ENCODE measurements around the gene TYR.
"Not testable (repeated sequence)": the region's sequence is repeated elsewhere in the genome, so short reads cannot be mapped to it uniquely, and the experiment has no call there.

TYR gene

DNA sequence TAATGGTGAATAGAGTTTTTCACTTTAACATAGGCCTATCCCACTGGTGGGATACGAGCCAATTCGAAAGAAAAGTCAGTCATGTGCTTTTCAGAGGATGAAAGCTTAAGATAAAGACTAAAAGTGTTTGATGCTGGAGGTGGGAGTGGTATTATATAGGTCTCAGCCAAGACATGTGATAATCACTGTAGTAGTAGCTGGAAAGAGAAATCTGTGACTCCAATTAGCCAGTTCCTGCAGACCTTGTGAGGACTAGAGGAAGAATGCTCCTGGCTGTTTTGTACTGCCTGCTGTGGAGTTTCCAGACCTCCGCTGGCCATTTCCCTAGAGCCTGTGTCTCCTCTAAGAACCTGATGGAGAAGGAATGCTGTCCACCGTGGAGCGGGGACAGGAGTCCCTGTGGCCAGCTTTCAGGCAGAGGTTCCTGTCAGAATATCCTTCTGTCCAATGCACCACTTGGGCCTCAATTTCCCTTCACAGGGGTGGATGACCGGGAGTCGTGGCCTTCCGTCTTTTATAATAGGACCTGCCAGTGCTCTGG, at the start of gene TYR:
TYR (plus strand) TSS at position 185 of the 541 bp plus-strand sequence; CDS start at position 264, 79 bp downstream.
- no peak for DNase-seq

DNA sequence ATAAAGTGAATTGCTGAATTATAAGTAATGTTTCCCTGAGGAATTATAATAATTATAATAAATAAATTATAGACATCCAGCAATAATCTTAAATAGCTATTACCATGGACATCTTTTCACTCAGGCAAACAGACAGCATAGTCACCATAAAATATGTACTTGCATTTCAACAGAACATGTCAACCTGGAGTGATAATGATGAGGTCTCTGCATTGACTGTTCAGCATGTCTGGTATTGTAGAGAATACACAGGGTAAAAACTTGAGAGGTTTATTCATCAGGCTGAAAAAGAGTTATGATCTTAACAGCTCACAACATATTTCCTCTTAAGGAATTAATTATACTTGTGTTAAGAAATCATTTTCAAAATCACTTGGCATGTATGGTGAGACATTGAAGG, 41.1 kb upstream of the TYR start:
- DNase-seq, result no peak

DNA sequence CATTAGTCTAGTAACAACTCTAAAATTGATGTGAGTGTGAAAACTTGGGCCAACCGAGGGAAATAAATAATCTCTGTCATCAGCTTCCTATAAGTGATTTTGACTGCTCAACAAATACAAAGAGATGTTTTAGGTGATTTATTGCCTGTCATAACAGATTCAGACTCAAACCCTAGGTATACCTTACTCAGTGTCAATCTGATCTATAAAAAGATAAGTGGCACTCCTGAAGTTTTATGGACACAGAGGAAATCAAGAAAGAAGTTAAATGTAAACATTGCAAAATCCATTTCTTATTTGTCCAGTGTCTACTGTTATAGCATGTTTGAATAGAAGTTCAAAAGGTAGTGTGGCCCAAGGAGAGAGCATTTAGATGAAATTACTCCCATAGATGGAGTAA, 30.4 kb upstream of the TYR start:
- DNase-seq, result no peak

DNA sequence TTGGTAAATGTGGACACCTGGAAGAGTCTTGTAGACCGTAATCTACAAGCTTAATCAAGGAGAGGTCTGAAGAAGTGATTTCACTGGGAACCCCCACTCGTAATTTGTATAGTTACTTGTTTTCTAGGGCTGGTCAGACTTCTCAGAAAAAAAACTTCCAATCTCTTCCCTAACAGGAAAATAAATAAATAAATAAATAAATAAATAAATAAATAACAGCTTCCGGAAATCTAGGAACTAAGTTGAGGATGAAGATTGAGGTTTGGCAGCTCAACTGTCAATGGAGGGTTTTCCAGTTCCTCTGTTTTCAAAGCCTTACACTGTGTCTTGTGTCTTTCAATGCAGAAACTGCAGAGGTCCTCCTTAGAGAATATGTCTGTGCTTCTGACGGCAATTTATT, 17.7 kb upstream of the TYR start:
- no peak for DNase-seq

DNA sequence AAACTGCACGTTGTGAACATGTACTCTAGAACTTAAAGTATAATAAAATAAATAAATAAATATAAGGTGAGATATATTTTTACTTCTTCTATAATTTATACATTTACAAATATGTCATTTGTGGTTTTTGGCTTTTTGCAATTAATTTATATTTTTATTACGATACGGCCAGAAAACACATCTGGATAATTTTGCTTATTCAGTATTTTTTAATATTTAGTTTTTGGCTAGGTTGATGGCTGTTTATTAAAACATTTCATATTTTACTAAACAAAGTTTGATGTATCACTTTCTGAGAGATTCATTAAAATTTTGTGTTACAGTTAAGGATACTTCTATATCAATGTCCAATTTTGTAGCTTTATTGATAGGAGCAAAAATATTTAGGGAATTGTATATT, 15.7 kb upstream of the TYR start:
- DNase-seq, result no peak

DNA sequence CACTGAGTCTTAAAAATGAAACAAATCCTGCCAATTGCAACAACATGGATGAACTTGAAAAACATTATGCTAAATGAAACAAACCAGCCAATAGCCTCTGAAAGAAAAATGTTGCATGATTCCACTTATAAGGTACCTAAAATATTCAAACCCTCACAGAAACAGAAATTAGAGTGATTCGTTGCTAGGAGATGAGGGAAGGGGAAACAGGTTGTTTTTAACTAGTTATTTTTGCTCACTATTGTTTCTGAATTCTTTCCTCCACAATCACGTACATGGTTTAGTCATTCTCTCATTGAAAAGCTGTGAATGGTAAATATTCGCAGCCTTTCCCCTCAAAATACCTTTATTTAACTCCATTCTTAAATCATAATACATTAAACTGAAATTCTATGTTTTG, 14.0 kb upstream of the TYR start:
- no peak for DNase-seq

DNA sequence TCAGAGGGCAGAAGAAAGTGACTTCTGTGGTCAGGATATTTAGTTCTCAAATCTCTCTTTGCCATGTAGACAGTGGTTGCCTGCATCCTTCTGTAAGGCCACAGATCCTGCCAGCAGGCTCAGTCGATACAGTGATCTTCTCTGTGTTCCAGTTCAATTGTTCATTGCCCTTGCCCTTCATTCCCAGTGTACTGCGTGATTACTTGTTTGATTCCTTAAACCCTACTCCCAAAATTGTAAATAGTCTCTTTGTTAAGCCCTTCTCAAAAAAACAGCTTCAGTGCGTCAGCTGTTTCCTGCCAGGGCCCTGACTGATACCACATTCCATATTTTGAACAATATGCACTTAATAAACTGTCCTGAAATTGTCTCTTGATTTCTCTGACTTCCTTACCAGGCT, 9.3 kb upstream of the TYR start:
- no peak for DNase-seq

DNA sequence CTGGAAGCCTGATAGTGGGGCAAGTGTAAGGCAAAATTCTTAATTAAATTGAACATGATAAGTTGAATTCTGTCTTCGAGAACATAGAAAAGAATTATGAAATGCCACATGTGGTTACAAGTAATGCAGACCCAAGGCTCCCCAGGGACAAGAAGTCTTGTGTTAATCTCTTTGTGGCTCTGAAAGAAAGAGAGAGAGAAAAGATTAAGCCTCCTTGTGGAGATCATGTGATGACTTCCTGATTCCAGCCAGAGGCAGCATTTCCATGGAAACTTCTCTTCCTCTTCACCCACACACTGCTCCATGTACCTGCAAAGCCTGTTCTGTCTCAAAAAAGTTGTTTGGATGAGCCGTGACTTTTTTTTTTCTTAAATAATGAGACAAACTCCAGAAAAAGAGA, 1.9 kb upstream of the TYR start:
- DNase-seq, result no peak

DNA sequence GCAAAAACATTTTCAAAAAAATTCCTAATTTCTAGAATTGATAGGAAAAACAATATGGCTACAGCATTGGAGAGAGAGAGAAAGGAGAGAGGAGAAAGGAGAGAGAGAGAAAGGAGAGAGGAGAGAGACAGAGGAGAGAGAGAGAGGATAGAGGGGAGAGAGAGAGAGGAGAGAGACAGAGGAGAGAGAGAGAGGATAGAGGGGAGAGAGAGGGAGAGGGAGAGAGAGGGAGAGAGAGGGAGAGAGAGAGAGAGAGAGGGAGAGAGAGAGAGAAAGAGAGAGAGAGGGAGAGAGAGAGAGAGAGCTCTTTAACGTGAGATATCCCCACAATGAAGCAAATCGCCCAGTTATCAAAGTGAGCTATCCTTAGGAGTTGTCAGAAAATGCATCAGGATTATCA, 737 bp upstream of the TYR start:
- no peak for DNase-seq

DNA sequence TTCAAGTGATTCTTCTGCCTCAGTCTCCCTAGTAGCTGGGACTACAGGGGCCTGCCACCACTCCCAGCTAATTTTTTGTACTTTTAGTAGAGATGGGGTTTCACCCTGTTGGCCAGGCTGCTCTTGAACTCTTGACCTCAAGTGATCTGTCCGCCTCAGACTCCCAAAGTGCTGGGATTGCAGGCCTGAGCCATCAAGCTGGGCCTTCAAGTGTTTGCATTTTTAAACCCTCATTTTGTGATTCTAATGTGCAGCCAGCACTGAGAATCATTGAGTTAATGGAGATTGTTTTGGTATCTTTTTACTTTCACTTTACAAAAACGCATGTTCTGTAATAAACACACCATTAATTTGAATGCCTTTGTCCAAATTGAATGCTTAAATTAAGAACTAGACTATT, 3.4 kb downstream of the TYR start:
- DNase-seq, result no peak

DNA sequence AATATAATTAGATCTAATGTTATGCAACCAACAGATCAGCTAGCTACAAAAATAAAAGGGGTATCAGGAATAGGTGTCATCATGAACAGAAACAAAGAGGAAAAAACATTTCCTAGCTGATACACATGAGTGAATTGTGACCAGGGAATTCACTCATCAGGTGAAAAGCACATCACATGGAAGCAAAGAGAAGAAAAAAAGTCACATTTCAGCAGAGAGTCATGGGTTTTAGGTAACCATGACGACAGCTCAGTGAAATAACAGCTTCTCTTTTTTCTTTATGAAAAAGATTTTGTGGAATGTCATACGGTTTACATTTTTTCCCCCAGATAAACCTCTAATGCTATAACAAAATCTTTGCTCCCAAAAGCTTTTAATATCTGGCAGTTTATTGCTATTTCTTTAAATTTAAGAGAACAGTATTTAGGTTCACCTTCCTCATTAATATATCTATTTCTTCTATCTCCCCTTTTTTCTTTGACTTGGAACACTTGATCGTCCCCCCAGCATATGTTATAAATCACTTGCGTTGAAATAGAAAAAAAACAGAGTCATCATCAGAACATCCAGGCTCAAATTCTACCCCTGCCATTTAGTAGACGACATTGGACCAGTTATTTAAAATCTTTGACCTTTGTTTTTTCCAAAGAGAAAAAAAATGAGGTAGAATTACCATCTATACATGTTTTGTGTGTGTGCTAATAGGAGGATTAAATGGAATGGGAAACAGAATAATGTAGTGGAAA, 5.3 kb downstream of the TYR start:
- no peak for DNase-seq

DNA sequence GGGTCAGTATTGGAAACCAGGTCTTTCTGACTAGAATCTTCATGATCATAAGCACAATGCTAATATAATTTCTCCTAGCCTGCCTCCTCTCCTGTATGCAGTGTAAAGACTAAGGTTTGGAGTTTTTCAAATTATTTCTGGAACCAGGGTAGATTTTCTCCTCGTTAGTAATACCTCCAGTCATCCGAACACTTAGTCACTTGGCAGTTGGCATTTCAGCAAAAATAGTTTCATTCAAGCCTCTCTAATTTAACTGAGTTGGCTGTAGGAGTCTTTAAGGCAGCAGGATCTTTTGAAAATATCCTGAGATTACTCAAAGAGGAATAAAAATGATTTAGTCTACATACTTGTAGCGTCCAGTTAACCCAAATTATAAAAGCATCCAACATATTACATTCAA, 6.3 kb downstream of the TYR start:
- DNase-seq, result no peak

DNA sequence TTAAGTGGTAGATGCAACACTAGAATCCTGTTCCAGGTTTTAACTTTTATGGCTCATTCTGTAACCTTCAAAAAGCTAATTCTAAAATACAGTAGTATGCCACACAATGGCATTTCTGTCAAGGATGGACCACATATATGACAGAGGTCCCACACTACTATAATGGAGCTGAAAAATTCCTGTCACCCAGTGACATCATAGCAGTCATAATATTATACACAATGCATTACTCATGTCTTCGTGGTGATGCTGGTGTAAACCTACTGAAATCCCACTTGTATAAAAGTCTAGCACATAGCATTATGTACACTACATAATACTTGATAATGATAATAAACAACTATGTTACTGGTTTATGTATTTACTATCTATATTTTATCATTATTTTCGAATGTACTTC, 12.1 kb downstream of the TYR start:
- no peak for DNase-seq

DNA sequence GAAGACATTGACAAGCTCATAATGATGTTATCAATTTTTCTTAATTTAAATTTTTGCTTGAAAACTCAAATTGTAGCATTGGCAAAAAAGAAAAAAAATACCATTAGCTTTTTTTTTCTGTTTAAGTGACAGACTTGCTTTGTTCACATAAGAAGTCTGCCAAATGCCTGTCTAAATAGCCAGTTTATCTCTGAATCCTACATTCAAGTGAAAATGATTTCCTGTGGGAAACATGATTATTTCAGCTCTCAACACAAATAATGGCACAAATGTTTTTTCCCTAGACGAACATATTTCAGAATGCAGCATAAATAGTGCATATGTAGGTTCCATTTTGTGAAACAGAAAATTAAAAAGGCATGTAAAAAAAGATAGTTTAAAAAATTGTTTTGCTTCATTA, 23.5 kb downstream of the TYR start:
- no peak for DNase-seq

DNA sequence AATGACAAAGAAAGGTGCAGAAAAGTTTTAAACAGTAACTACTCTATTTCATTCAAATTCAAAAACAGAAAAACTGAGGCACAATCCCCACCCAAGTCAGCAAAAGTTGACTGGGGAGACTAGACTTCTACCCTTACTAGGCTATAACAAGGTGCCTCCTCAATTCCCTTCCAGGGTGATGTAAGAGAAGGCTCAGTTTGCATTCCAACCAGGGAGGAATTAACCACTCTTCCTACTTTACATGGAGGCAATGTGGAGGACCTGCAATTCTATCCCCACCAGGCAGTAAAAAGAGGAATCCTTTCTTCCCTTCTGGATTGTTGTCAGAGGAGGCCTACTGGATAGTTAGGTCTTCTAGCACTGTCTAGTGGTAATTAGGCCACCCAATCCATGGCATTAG, 26.1 kb downstream of the TYR start:
- no peak for DNase-seq

DNA sequence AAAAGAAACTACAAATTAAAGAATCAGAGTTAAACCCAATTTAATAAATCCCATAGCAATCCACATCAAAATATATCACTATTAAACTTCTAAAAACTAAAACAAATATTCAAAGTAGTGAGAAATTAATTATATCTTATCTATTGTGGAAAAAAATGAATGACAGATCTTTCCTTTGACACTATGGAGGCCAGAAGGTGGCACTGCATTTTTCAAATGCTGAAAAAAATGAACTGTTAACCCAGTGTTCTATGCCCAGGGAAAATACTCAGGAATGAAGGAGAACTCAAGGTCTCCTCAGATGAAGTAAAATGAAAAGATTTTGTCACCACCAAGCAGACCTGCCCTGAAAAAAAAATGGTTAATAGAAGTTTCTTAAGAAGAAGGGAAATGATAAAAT, 27.7 kb downstream of the TYR start:
- DNase-seq, result no peak

DNA sequence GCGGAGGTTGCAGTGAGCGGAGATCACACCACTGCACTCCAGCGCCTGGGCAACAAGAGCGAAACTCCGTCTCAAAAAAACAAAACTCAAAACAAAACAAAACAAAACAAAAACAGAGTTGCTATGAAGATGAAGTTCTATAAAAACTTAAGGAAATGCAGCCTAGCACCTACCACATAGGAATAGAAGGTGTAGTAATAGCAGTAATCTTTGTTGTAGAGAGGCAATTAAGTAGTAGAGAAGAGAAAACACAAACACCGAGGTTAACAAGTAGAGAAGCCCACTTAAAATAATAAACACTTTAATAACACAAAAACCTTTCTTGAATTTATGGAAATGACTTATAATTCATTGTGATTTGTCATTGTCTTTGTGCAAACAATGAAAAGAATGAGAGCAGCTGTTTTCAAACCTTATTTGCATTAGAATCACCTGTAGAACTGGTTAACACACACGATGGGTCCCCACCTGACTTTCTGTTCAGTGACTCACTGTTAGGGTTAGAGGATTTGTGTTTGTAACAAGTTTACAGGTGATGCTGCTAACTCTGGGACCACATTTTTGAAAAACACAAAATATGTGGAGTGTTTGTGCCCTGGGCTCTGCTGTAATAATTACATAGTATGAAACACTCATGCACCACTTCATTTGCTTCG, 43.1 kb downstream of the TYR start:
- no peak for DNase-seq

DNA sequence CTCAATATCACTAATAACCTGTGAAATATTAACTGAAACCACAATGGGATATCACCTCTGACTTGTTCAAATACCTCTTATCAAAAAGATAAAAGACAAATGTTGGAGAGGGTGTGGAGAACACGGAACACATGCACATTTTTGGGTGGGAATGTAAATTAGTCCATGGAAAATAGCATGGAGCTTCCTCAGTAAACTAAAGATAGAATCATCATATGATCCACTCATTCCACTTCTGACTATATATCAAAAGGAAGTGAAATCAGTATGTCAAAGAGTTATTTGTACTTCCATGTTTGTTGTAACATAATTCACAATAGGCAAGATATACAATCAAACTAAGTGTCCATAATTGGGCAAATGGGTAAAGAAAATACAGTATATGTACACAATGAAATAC, 57.4 kb downstream of the TYR start:
- DNase-seq, result no peak

DNA sequence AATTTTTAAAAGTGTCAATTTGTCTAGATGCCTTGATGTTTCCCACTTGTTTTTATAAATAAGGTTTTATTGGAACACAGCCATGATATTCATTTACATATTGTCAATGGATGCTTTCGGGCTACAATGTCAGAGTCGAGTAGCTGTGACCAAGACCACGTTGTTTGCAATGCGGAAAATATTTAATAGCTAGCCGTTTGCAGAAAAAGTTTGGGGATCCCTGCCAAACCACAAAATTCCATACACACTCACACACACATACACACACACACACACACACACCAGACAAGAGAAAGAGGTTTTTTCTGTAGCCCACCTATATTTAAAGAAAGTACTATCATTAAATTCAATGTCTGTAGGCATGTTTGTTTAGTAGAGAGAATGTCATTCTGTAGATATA, 58.3 kb downstream of the TYR start:
- DNase-seq, result no peak

DNA sequence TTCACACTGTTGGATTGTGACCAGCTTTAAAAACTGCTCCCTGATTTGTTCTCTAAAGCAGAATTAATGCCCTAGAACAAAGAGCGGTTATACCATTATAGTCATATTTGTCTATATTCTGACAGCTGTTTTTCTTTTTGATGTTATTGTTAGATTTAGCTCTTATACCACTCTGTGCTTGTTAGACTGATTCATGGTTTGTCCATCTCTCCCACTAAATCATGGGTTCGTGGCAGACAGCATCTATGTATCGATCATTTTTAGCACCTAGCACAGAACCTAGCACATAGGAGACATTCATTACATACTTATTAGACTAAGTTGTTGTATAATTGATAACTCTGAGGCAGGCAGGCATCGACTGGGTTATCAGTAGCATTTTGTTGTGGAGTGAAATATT, 69.3 kb downstream of the TYR start:
- DNase-seq, result not testable (repeated sequence)

DNA sequence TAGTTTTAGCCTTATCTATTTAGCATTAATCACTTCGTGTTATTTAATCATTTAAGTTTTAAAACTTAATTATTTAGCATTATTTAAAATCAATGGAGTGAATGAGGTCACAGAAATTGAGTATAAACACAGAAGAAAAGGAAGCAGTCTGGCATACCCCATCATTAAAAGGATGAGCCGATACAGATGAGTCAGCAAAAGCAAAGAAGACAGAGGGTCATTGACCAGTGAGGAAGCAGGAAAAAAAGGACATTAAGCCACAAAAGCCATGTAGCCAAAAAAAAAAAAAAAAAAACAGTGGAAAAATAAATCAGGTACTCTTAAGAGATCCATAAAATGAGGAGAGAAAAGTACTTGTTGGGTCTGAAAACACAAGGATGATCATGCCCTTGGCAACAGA, 71.5 kb downstream of the TYR start:
- no peak for DNase-seq

DNA sequence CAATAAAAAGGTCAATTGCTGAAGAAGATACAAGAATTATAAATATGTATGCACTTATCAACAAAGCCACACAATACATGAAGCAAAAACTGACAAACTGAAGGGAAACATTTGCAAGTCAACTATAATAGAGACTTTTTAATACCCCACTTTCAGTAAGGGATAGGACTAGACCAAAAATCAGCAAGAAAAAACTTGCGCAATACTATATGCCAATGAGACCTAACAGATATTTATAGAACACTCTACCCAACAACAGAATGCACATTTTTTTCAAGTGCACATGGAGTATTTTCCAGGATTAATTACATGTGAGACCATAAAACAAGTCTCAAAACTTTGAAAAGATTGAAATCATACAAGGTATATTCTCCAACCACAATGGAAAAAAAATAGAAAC, 83.8 kb downstream of the TYR start:
- not testable (repeated sequence) for DNase-seq

DNA sequence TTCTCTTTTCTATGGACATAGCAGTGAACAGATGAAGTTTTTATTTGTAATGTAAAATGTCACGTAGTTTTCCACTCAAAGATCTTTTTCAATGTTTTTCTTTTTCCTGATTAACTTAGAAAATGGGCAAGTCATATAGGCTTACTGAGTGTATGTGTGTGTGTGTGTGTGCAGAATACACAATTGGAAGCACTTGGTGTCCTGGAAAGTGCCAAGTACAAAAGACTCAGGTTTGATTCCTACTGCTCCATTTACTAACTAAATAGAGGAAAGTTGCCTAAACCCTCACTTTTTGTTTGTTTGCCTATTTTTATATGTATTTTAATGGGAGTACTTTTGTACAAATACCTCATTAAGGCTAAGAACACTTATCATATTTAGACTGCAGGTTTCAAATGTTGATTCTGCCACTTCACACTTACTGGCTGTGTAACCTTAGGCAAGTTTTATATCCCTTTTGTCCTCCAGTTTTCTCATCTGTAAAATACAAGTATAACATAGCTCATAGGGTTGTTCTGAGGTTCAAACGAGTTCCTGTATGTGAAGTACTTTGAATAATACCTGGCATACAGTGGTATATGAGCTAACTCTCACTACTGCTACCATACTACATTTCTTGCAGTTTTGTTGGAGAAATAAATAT, 90.1 kb downstream of the TYR start:
- no peak for DNase-seq

DNA sequence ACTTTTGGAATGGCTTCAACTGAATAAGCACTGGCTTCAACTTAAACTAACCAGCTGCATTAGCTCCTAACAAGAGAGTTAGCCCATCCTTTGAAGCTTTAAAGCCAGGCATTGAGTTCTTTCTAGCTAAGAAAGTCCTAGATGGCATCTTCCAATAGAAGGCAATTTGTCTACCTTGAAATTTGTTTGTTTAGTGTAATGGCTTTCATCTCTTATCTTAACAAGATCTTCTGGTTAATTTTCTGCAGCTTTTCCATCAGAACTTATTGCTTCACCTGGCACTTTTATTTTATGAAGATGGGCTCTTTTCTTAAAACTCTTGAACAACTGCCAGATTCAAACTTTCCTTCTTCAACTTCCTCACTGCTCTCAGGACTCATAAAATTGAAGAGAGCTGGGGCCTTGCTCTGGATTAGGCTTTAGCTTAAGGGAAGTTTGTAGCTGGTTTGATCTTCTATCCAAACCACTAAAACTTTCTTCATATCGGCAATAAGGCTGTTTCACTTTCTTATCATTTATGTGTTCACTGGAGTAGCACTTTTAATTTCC, 94.9 kb downstream of the TYR start:
- not testable (repeated sequence) for DNase-seq
